ENCODE measurements around the gene ZNF106. TPM values are rescaled to one million over a fixed set of nuclear protein-coding genes. Genes with fewer than 3 reads are reported as not detected.

The ZNF106 gene
- total RNA-seq, 1 experiment from 2014 or later, result 102 TPM

GRCh38 chr15:42448281-42448680, 42.7 kb downstream of the ZNF106 start:
- Histone ChIP-seq H3K36me3 (ENCODE audit: insufficient read depth, low read length, poor library complexity, severe bottlenecking) (peaks cover 49% of the 10 kb centered on the region), H3K27ac (ENCODE audit: low read depth, low read length, poor library complexity, severe bottlenecking) (no peak overlapping the region), H3K4me3 (ENCODE audit: low read depth, low read length, poor library complexity, severe bottlenecking) (no peak overlapping the region), H3K27me3 (replicated peaks; ENCODE audit: insufficient read depth, low read depth, low read length, poor library complexity) (no peaks in the 10 kb centered on the region), H3K4me1 (ENCODE audit: insufficient read depth, low read length, poor library complexity, severe bottlenecking) (no peaks in the 10 kb centered on the region), H3K9me3 (ENCODE audit: low read depth, low read length, poor library complexity, severe bottlenecking) (no peaks in the 10 kb centered on the region)
- ChIA-PET CTCF (no interaction called here), POLR2A (ENCODE audit: low non-redundant PET) (no interaction called here)
- no peak for DNase-seq (ENCODE audit: low spot score)
- intact Hi-C loops (cut with micrococcal nuclease; ENCODE audit: unreplicated experiment), result no loop called here
- TF ChIP-seq, protein P1, sequence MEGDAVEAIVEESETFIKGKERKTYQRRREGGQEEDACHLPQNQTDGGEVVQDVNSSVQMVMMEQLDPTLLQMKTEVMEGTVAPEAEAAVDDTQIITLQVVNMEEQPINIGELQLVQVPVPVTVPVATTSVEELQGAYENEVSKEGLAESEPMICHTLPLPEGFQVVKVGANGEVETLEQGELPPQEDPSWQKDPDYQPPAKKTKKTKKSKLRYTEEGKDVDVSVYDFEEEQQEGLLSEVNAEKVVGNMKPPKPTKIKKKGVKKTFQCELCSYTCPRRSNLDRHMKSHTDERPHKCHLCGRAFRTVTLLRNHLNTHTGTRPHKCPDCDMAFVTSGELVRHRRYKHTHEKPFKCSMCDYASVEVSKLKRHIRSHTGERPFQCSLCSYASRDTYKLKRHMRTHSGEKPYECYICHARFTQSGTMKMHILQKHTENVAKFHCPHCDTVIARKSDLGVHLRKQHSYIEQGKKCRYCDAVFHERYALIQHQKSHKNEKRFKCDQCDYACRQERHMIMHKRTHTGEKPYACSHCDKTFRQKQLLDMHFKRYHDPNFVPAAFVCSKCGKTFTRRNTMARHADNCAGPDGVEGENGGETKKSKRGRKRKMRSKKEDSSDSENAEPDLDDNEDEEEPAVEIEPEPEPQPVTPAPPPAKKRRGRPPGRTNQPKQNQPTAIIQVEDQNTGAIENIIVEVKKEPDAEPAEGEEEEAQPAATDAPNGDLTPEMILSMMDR (conservative IDR thresholded peaks at IDR 0.05; ENCODE audit: low read depth, low read length), result no peak
- TF ChIP-seq EZH2 (IDR thresholded peaks at IDR 0.05; ENCODE audit: borderline replicate concordance, low read depth, low read length, poor library complexity, severe bottlenecking), result no peak
- BruUV-seq (replicated peaks), result no TSS peak

DNA sequence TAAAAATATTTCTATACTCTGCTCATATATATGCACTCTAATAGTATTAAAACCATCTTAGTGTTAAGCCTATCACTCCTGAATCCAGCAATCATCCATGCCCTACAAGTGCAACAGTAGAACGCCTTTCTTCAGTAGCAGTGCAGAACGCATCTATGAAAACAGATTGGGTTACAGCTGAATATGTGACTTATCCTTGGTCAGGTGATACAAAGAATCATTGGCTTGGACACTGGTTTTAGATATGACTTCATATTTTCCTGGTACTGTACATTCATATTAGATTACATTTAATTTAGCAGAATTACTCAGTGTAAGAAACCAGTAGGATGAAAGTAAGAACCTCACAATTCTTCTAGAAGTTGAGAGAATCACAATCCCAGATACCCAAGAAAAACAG, 43.3 kb downstream of the ZNF106 start:
- no peaks in the 10 kb centered on the region for H3K27me3 ChIP-seq (replicated peaks; ENCODE audit: insufficient read depth, low read depth, low read length, poor library complexity)
- no peaks in the 10 kb centered on the region for H3K4me1 ChIP-seq (ENCODE audit: insufficient read depth, low read length, poor library complexity, severe bottlenecking)
- no peak overlapping the region for H3K4me3 ChIP-seq (ENCODE audit: low read depth, low read length, poor library complexity, severe bottlenecking)
- no peak for TF ChIP-seq EZH2 (IDR thresholded peaks at IDR 0.05; ENCODE audit: borderline replicate concordance, low read depth, low read length, poor library complexity, severe bottlenecking)
- TF ChIP-seq, protein P1 (conservative IDR thresholded peaks at IDR 0.05; ENCODE audit: low read depth, low read length), result no peak
- DNase-seq (ENCODE audit: low spot score), result no peak
- CTCF ChIA-PET, result no interaction called here
- POLR2A ChIA-PET (ENCODE audit: low non-redundant PET), result no interaction called here
- no TSS peak for BruUV-seq (replicated peaks)
- H3K27ac ChIP-seq (ENCODE audit: low read depth, low read length, poor library complexity, severe bottlenecking), result no peak overlapping the region
- H3K36me3 ChIP-seq (ENCODE audit: insufficient read depth, low read length, poor library complexity, severe bottlenecking), result peaks cover 45% of the 10 kb centered on the region
- intact Hi-C loops (cut with micrococcal nuclease; ENCODE audit: unreplicated experiment), result no loop called here
- H3K9me3 ChIP-seq (ENCODE audit: low read depth, low read length, poor library complexity, severe bottlenecking), result no peaks in the 10 kb centered on the region

- POLR2A ChIA-PET (ENCODE audit: low non-redundant PET), result no interaction called here
- intact Hi-C loops (cut with micrococcal nuclease; ENCODE audit: unreplicated experiment), result no loop called here
- no peaks in the 10 kb centered on the region for H3K4me1 ChIP-seq (ENCODE audit: insufficient read depth, low read length, poor library complexity, severe bottlenecking)
- H3K9me3 ChIP-seq (ENCODE audit: low read depth, low read length, poor library complexity, severe bottlenecking), result no peaks in the 10 kb centered on the region
- CTCF ChIA-PET, result no interaction called here
- no peak for DNase-seq (ENCODE audit: low spot score)
- no peaks in the 10 kb centered on the region for H3K27me3 ChIP-seq (replicated peaks; ENCODE audit: insufficient read depth, low read depth, low read length, poor library complexity)
- no peak overlapping the region for H3K4me3 ChIP-seq (ENCODE audit: low read depth, low read length, poor library complexity, severe bottlenecking)
- TF ChIP-seq EZH2 (IDR thresholded peaks at IDR 0.05; ENCODE audit: borderline replicate concordance, low read depth, low read length, poor library complexity, severe bottlenecking), result no peak
- TF ChIP-seq, protein P1 (conservative IDR thresholded peaks at IDR 0.05; ENCODE audit: low read depth, low read length), result no peak
- BruUV-seq (replicated peaks), result no TSS peak
- H3K27ac ChIP-seq (ENCODE audit: low read depth, low read length, poor library complexity, severe bottlenecking), result no peak overlapping the region
- H3K36me3 ChIP-seq (ENCODE audit: insufficient read depth, low read length, poor library complexity, severe bottlenecking), result peaks cover 43% of the 10 kb centered on the region
Measured at GRCh38 chr15:42445551-42445950, 45.4 kb downstream of the ZNF106 start.
